Measurements from ENCODE around the gene RAB3GAP1.

Gene RAB3GAP1

GRCh38 chr2:135048122-135048521 is 4.0 kb upstream of the RAB3GAP1 start:
- Histone ChIP-seq H3K36me3 (no peaks in the 10 kb centered on the region), H3K27me3 (no peaks in the 10 kb centered on the region), H3K4me3 (ENCODE audit: low read depth, low read length) (no peak overlapping the region), H3K9me3 (no peaks in the 10 kb centered on the region), H3K4me1 (no peaks in the 10 kb centered on the region)
- no peak for DNase-seq
- no peak for TF ChIP-seq CTCF (IDR thresholded peaks at IDR 0.05; ENCODE audit: low read depth, low read length)

GRCh38 chr2:135050132-135050531 is 2.0 kb upstream of the RAB3GAP1 start:
- Histone ChIP-seq H3K4me3 (ENCODE audit: low read depth, low read length) (no peak overlapping the region), H3K4me1 (no peaks in the 10 kb centered on the region), H3K27me3 (no peaks in the 10 kb centered on the region), H3K9me3 (no peaks in the 10 kb centered on the region), H3K36me3 (no peaks in the 10 kb centered on the region)
- no peak for TF ChIP-seq CTCF (IDR thresholded peaks at IDR 0.05; ENCODE audit: low read depth, low read length)
- DNase-seq: no peak

- no peak for TF ChIP-seq CTCF (IDR thresholded peaks at IDR 0.05; ENCODE audit: low read depth, low read length)
- Histone ChIP-seq H3K9me3 (no peaks in the 10 kb centered on the region), H3K4me3 (ENCODE audit: low read depth, low read length) (no peak overlapping the region), H3K36me3 (no peaks in the 10 kb centered on the region), H3K27me3 (no peaks in the 10 kb centered on the region), H3K4me1 (no peaks in the 10 kb centered on the region)
- DNase-seq: no peak
These were observed 1.4 kb upstream of the RAB3GAP1 start for GRCh38 chr2:135050684-135051083.

- no peaks in the 10 kb centered on the region for H3K4me1 ChIP-seq
- no peak for TF ChIP-seq CTCF (IDR thresholded peaks at IDR 0.05; ENCODE audit: low read depth, low read length)
- no peak for DNase-seq
These were observed 944 bp downstream of the RAB3GAP1 start for GRCh38 chr2:135052997-135053474.

GRCh38 chr2:135055182-135055786 is 3.2 kb downstream of the RAB3GAP1 start:
- Histone ChIP-seq H3K36me3 (no peaks in the 10 kb centered on the region), H3K27me3 (no peaks in the 10 kb centered on the region), H3K9me3 (no peaks in the 10 kb centered on the region), H3K4me1 (no peaks in the 10 kb centered on the region), H3K4me3 (ENCODE audit: low read depth, low read length) (no peak overlapping the region)
- TF ChIP-seq CTCF (IDR thresholded peaks at IDR 0.05; ENCODE audit: low read depth, low read length): no peak
- no peak for DNase-seq

More at GRCh38 chr2:135052997-135053474, 944 bp downstream of the RAB3GAP1 start:
- peak overlapping the region; percentile 93 for H3K4me3 ChIP-seq (ENCODE audit: low read depth, low read length)
- H3K9me3 ChIP-seq: no peaks in the 10 kb centered on the region
- H3K27me3 ChIP-seq: no peaks in the 10 kb centered on the region
- H3K36me3 ChIP-seq: no peaks in the 10 kb centered on the region

- no peak for DNase-seq
- no peak for TF ChIP-seq CTCF (IDR thresholded peaks at IDR 0.05; ENCODE audit: low read depth, low read length)
- H3K4me1 ChIP-seq: no peaks in the 10 kb centered on the region
- H3K36me3 ChIP-seq: no peaks in the 10 kb centered on the region
- no peaks in the 10 kb centered on the region for H3K9me3 ChIP-seq
- H3K27me3 ChIP-seq: no peaks in the 10 kb centered on the region
- no peak overlapping the region for H3K4me3 ChIP-seq (ENCODE audit: low read depth, low read length)
These were observed 4.7 kb downstream of the RAB3GAP1 start for GRCh38 chr2:135056790-135057189.

Measured in BE2C (cell line).